ENCODE results near the gene ABLIM3.
A peak's percentile ranks its signal among the peaks of the same experiment; 100 is the strongest.

ABLIM3 gene

DNA sequence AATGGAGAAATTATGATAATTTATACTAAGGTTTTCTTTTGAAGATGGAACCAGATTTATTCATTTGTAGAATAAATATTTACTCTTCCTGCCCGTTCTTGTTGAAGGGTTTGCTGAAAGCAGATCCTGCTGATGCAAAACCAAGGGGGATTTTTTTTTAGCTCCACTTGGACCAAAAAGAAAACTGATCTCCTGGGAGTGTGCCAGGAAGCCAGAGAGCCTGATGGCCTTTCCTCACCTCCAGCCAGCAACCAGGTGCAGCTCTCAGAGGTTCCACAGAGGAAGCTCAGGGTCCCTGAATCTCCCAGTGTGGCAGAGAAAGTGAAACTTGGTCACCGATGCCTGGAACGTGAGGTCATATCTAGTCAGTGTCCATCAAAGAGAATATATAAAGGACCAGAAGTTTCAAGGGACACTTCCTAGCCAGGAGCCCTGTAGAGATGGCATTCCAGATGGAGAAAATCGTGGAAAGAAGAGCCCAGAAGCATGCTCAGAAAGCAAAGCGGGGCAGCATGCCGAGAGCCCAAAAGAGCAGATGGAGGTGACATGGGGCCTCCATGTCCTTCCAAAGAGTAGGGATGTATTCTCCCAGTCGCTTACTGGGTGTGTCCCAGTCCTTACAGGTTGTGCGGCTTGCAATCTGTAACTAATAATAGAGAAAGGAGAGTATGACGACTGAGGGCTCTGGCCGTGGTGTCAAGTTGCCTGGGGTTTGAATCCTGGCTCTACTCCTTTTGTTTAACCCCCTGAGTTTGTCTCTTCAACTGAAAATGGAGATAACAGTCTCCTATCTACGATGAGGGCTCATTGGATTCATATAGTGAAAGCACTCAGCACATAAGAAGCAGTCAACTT is 142.6 kb downstream of the ABLIM3 start:
- ATAC-seq: no peak

DNA sequence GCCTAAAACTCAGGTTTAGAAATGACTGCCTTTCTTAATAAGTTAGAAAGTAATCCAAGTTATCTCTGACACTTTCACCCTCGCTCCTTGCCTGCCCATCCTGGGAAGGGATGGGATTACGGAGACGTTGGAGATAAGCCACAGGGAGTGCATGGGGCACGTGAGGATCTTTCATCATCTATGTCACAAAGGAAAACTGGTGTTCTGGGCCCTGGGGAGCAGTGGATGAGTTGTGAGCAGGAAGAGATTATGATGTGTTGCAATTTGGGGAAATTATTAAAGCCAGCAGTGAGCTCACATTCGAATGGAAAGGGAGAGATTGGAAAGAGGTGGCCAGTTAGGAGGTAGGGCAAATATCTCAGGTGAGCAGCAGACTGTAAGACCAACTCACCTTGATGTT is 143.2 kb downstream of the ABLIM3 start:
- ATAC-seq: no peak

DNA sequence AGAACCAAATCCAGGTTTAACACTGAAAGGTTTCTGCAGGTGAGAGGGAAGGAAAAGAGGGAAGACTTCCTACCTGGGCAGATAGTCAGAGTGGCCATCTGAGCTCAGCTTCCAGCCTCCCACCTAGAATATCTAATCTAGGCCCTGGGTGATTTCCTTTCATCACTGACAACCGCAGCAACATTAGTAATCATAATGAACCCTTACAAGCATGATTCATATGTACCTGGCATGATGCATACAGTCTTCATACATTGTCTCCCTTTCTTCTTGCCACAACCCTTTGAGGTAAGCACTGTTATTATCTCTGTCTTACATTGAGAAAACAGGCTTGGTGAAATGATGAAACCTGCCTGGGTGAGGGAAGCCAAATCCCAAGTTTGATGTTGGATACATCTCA is 143.9 kb downstream of the ABLIM3 start:
- ATAC-seq: peak; percentile 81 to 88

DNA sequence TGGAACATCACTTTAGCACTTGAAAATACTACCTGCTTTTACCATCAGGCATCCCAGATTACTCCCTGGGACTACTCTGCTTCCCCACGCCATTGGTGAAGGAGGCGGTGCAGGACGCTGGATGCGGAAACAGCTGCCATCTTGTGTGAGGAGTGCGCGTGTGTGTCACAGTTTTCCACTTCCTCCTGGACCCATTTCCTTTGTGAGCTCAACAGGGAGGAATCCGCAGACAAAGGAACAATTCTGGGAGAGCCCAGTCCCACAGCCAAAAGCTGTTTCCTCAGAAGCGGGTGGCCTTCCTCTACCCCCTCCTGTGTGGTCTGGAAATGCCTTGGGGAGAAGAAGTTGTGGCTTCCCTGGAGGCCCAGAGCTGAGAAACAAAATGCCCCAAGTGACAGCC is 147.1 kb downstream of the ABLIM3 start:
- no peak for ATAC-seq

DNA sequence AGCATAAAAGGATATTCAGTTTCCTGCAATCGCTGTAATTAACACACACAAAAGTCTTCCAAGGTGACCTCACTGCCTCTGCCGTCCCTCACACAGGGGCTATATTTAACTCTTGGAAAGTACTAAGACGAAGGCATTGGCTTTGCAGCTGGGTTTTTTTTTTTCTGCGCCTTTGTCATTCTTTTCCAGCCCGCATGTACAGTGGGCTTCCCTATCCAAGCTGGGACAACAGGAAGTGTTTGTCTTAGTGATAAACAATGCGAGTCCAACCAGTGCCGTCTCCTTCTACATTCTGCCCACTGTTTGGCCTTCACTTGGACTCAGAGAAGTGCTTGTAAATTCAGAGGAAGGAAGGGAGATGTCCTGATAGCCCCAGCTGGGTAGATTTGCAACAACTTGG is 148.0 kb downstream of the ABLIM3 start:
- no peak for ATAC-seq

DNA sequence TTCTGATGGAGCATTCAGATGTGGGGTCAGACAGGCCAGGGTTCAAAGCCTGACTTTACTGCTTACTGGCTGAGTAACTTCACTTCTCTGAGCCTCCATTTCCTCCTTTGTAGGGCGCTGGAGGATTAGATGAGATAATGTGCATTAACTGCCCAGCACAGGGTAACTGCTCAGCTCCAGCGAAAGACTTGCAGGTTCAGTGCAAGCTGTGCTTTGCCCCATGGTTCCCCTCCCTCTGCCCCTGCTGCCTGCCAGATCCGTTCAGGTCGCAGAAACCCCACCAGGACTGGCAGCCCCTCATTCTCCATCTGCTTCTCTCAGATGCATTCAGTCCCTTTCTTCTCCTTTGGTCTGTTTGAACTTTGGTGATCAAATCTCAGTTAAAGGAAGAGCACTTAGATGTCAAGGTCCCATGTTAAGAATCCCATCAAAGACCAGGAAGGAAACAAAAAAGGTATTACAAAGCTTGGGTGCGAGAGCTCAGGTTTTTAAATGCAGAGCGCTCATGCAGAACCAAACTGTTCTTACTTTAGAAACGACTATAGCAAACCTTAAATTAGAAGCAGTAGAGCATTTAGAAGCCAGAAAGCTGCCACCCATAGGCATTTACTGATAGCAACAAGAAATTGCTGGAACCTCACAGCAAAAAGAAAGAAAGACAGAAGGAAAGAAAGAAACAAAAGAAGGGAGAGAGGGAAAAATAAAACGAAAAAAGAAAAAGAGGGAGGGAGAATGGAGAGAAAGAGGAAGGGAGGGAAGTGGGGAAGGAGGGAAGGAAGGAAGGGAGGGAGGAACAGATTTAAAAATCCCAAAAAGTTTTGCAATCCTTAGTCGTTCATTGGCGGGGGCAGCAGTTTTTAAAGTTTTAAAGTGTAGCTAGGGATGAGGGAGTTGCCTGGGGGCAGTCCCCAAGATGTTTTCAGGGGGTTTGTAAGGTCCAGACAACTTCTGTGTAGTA is 153.9 kb downstream of the ABLIM3 start:
- ATAC-seq: no peak

DNA sequence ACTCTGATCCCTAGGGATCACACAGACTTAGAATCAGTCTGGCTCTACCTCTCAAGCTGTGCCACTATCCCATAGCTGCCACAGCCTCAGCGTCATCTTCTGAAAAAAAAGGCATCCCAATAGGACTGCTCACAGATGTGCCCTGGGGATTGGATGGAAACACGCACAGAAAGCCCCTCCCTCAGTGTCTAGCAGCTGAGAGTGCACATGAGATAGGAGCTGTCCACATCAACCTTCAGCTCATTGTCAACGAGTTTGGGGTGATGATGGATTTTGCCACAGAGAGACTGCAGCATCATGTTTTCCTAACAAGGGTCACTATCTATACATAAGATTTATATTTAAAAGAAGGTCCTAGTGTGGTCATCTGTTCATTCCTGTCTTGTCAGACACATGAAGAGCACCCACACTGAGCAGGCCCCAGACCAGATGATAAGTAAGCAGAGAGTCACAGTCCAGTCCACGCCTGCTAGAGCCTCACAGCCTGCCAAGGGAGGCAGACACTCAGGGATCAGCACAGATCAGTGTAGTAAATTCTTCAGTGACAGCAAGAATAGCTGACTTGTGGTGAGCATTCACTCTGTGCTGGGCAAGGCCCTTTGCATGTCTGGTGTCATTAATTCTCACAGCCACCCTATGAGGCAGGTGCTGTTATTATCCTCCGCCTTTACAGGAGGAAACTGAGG is 156.2 kb downstream of the ABLIM3 start:
- no peak for ATAC-seq

DNA sequence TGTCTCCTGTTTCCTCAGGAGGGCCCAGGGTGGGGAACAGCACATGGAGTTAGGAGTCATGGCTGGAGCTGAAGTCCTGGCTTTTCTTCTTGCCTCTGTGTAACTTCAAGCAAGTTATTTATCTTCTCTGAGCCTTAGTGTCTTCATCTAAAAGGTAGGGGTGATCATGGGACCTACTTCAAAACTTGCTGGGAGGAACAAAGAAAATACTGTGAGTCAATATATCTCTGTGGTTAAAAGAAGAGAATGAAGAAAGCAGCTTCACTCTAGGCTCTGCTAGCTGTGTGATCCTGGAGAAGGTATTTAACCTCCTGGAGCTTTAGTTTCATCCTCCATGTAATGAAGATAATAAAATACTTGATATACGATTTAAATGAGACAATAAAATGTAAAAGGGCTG is 156.9 kb downstream of the ABLIM3 start:
- no peak for ATAC-seq

DNA sequence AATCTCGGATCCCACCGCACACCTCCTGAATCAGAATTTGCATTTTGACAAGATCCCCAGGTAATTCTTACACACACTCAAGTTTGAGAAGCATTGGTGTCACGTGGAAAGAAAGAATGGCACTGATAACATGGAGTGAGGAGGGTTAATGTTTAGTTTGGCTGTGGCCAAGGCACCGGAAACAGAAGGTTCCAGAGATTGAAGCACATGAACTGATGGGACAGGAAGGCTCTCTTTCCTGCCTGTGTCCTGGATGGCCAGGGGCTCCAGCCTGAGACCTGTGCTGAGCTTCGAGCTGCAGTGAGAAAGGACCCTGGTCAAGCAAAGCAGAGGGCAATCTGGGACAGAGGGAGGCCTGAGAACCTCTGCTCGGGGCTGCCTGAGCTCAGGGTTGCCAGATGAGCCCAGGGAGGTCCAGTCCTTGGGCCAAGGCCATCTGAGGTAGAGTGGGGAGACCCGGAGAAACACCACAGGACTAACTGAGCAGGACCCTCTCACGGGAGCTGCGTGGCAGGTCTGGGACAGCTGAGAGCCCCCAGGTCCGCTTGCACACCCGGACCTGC is 157.6 kb downstream of the ABLIM3 start:
- no peak for ATAC-seq

DNA sequence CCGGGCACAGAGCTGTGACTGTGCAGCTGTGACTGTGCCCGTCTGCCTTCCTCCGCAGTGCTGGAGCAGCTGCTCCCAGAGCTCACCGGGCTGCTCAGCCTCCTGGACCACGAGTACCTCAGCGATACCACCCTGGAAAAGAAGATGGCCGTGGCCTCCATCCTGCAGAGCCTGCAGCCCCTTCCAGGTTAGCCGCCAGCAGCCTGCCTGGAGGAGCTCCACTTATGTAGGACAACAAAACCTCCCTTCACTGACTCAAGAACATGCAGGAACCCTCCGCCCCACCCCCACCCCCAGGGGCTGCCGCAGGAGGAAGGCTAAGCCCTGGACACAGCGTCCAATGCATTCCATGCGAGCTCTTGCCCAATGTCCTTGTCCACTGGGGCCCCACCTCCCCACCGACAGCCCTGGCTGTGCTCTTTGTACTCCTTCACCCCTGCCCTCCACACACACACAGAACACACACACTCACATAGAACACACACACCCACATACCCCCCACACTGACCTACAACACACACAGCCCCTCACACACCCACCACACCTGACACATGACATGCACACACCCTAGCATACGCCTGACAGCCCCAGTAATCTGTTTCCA is 158.3 kb downstream of the ABLIM3 start:
- no peak for ATAC-seq

DNA sequence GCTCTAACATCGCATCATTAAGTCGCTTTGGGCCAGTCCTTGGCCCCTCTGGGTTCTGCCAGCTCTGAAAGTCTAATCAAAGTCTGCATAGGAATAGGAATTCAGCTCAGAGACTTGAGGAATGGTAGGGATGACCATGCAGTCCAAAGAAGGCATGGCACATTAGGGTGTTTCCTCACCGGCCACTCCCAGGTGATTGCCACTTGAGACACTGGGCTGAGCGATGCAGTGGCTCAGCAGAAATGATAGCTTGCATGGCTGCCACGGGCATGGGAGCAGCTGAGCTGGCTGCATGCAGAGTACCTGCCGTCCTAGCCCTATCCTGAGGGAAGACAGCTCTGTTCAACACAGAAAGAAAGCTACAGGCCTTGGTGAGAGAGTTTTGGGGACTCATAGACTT is 159.1 kb downstream of the ABLIM3 start:
- no peak for ATAC-seq

DNA sequence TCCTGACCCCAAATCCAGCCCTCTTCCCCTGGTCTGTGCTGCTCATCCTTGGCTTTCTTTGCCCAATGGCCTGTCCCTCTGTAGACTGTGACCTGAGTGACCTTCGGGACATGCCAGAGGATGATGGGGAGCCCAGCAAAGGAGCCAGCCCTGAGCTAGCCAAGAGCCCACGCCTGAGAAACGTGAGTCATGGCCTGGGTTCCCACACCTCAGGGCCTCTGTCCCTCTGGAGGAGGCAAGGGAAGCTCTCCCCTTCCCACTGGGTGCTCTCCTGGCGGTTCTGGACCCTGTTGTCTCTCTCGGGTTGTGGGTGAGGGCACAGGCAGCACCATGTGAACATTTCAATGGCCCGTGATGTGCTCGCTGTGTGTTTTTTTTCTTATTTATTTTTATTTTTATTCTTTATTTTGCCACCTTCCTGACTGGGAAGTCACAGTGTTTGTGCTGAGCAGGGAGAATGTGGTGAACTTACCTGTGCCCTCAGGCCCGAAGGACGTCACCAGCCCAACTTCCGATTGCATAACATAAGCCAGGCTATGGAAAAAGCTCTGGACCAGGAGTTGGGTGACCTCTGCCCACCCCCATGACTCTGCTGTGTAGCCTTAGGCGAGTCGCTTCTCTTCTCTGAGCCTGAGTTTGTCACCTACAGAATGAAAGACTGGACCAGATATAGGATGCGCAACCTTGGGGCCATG is 159.9 kb downstream of the ABLIM3 start:
- no peak for ATAC-seq

DNA sequence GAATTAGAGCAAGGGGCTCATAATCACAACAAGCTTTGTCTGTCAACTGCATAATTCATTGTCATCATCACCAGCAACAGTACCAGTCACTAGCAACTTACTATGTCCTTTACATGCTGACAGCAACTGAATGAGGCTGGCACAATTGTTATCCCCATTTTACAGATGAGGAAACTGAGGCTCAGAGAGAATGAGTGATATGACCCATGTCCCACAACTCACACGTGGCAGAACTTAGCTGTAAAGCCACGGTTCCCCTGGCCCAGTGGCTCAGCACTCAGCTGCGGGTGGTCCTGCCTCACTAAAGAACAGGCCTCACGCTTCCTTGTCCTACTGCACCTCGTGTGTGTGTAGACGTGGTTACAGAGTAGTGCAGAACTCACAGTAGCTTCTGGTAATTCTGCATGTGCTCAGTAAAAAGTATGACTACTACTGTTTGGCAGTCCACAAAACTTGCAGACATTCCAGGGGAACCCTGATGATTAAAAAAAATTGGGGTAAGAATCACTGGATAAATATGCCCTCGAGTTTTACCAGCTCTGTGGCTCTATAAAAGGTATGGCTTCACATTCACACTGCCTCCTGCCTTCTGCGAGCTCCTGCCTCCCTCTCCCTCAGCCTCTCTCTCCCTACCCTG is 160.6 kb downstream of the ABLIM3 start:
- no peak for ATAC-seq

DNA sequence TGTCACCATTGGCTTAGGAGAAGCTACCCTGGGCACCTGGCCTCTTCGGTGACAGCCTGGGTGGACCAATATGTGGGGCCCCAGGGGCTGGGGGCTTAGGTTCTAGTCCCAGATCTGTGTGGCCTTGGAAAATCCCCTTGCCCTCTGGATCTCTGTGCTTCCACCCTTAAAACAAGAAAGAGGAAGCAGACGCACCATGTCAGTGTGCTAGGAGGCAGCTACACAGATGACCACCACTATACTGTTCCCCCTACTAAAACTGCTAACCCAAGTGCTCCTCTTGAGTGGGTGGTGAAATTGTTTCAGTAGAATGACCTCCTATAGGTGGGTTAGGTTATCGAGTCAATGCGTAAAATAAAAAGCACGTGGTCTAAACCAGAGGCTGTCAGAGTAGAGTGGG is 161.3 kb downstream of the ABLIM3 start:
- no peak for ATAC-seq

DNA sequence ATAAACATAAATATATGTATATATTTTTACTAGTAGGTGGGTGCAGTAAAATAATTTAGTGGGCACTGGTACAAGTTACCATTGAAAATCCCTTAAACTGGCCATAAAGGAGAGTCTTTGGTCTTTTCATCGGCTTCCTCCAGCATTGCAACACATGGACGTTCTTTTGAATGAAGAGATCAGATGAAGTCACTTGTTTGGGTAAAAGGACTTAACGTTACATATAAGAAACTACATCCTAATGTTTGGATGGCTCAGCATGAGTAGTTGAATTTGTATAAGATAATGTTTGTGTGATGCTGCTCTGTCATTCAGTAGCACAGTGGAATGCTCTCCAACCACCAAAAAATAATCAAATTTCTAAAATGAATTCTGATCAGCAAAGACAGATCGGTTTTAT is 161.9 kb downstream of the ABLIM3 start:
- no peak for ATAC-seq

DNA sequence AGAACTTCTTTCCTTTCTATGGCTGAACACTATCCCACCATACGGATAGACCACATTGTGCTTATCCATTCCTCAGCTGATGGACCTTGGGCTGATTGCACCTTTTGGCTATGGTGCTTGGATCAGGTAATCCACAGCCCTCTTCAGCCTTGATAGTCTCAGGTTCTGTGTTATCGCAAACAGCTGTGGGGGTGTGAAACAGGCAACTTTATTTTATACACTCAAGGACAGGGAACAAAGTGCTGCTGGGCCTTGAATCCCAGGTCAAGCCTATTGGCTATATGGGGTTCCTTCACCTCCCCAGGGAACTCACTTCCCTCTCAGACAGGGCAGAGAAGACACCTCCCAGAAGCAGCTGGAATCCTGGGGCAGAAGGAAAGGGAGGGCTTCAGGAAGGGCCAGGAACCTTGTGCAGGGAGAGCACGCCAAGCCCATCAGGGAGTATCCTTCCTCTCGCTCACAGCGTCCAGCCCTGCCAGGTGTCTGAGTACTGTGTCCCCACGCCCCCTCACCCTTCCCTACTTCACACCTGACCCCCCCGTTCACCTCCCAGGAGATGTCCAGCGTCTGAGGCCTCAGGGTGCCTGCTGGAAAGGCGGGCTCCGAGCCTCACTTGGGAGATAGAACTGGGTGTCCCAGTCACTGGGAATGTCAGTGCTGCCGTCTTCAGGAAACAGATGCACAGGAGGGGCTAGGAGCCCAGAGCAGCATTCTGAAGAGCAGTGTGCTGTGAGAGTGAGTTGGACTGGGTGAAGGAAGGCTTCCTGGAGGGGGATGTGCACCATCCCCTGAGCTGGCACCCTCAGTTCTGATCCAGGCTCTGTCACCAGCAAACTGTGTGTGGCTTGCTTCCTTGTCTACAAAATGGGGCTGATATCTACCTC is 163.1 kb downstream of the ABLIM3 start:
- ATAC-seq: no peak

DNA sequence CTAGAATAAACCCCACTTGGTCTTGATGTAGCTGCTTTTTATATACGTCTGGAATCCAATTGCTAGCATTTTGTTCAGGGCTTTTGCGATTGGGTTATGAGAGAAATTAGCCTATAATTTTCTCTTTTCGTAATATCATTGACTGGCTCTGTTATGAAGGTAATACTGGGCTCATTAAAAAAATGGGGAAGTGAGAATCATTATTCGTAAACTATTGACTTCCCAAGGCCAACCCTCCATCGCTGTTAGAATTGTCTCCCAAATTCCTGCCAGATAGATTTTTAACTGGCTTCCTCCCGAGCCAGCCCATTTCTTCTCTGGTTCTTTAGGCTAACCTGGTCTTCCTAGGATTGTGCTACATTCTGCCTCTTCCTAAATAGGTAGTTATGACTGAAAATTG is 168.1 kb downstream of the ABLIM3 start:
- ATAC-seq: no peak
